Liver (tissue), 9 donors: Measurements from ENCODE around the gene RAB4A. TPM values are rescaled to one million over a fixed set of nuclear protein-coding genes. Genes with fewer than 3 reads are reported as not detected.
"Not testable (repeated sequence)": the region's sequence is repeated elsewhere in the genome, so short reads cannot be mapped to it uniquely, and the experiment has no call there.

Experiments used
- DNase-seq: peaks from one replicate; pipeline ENCODE4 v3.0.0-alpha.2; 2017; ENCODE audit warnings: low spot score
- H3K27ac ChIP-seq, 2 donors: one replicate each; pipeline ENCODE4 v1.7.0; 2013; ENCODE audit warnings: inconsistent platforms in 2 of 2, low read length in 2 of 2, control low read depth in 1 of 2, low read depth in 1 of 2, mild to moderate bottlenecking in 1 of 2
- H3K27me3 ChIP-seq, 4 donors: one replicate each; pipeline versions ENCODE4 v1.6.1 to v1.7.0; 2013; ENCODE audit warnings: low read length in 3 of 4, inconsistent platforms in 1 of 4, mild to moderate bottlenecking in 1 of 4, moderate library complexity in 1 of 4; ENCODE audit not compliant: control insufficient read depth in 4 of 4, insufficient read depth in 4 of 4
- H3K36me3 ChIP-seq, 4 donors: one replicate each; pipeline versions ENCODE4 v1.6.1 to v1.7.0; 2013; ENCODE audit warnings: low read length in 3 of 4, mild to moderate bottlenecking in 3 of 4, low read depth in 1 of 4, moderate library complexity in 1 of 4; ENCODE audit not compliant: control insufficient read depth in 4 of 4, insufficient read depth in 3 of 4
- H3K4me1 ChIP-seq, 4 donors: one replicate each; pipeline versions ENCODE4 v1.6.1 to v1.7.0; 2013; ENCODE audit warnings: low read length in 3 of 4, mild to moderate bottlenecking in 3 of 4, moderate library complexity in 1 of 4; ENCODE audit not compliant: control insufficient read depth in 4 of 4, insufficient read depth in 4 of 4
- H3K4me3 ChIP-seq, 3 donors: one replicate each; pipeline versions ENCODE4 v1.6.1 to v1.7.0; 2013; ENCODE audit warnings: low read length in 3 of 3, control low read depth in 1 of 3, low read depth in 1 of 3, mild to moderate bottlenecking in 1 of 3
- H3K9ac ChIP-seq, 2 donors: one replicate each; pipeline ENCODE4 v1.7.0; 2013; ENCODE audit warnings: low read length in 2 of 2, mild to moderate bottlenecking in 2 of 2, moderate library complexity in 2 of 2, control low read depth in 1 of 2, low read depth in 1 of 2
- H3K9me3 ChIP-seq, 4 donors: one replicate each; pipeline versions ENCODE4 v1.6.1 to v1.7.0; 2013; ENCODE audit warnings: low read length in 3 of 4; ENCODE audit not compliant: control insufficient read depth in 4 of 4
- EGR1 ChIP-seq, 2 donors: IDR thresholded peaks; 2 replicates each; pipeline ENCODE4 v1.6.1; 2016 to 2018; ENCODE audit warnings: antibody characterized with exemption in 2 of 2, low read depth in 2 of 2
- FOXA1 ChIP-seq: IDR thresholded peaks from 2 replicates; pipeline ENCODE4 v1.6.1; 2016; ENCODE audit warnings: antibody characterized with exemption
- FOXA2 ChIP-seq: IDR thresholded peaks from 2 replicates; pipeline ENCODE4 v1.6.1; 2016; ENCODE audit warnings: antibody characterized with exemption
- HNF4A ChIP-seq, 2 donors: conservative IDR thresholded peaks; 2 replicates each; pipeline ENCODE4 v1.6.1; 2016; ENCODE audit warnings: antibody characterized with exemption in 2 of 2, mild to moderate bottlenecking in 2 of 2
- TAF1 ChIP-seq: conservative IDR thresholded peaks from 2 replicates; pipeline ENCODE4 v1.6.1; 2016; ENCODE audit warnings: antibody characterized with exemption, mild to moderate bottlenecking
- YY1 ChIP-seq: IDR thresholded peaks from 2 replicates; pipeline ENCODE4 v1.6.1; 2016; ENCODE audit warnings: antibody characterized with exemption, mild to moderate bottlenecking
- WGBS: extraction: QIAGEN DNeasy Blood & Tissue Kit; methylation state at CpG from one replicate; pipeline ENCODE4 v1.1.7; 2013; 5-methylcytosine and 5-hydroxymethylcytosine counted together
- polyA plus RNA-seq, 2 donors: library from polyadenylated mRNA; stranded (reverse) in 1 of 2; unstranded in 1 of 2; fragments of 200-250 nt in 1 of 2; fragments of >200 nt in 1 of 2; fragmentation: Nextera tagmentation in 1 of 2; extraction: Ambion mirVana in 1 of 2; gene quantifications; one replicate each; pipeline versions ENCODE4 v1.2.1 to v1.2.3, GENCODE V29; 2013 to 2015
- total RNA-seq, 2 donors: library from RNA; depleted of rRNA; stranded (reverse); fragments of >200 nt; gene quantifications; one replicate each; pipeline ENCODE4 v1.2.3, GENCODE V29; 2014
- TF ChIP-seq, protein P1 (sequence below): fragments of 150-350 bp; IDR thresholded peaks from 2 replicates; pipeline ENCODE4 v1.5.1; 2017; ENCODE audit warnings: improper control_type of control experiment, low read depth, low read length; ENCODE audit not compliant: missing input control
- donor health status: healthy.
- donor health status: healthy.
- donor health status: healthy.
- donor health status: healthy.
- donor health status: healthy.

The RAB4A gene
- total and polyA plus RNA-seq, 4 donors = 16.5 to 51.9 (median 29.5) TPM

DNA sequence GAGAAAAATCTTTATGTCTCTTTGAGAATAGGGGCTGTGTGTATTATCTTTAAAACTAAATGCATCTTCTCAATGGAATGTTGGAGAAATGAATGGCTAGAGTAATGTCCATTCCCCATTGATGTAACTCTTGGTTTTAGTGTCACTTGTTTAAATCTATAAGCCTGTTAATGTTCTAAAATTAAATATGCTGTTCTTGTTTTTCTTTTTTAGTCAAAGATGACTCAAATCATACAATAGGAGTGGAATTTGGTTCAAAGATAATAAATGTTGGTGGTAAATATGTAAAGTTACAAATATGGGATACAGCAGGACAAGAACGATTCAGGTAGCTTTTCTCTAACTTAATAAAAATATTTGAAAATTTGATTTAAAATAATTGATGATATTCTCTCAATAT, 17.6 kb downstream of the RAB4A start:
- H3K4me3 ChIP-seq = no peak overlapping the region
- H3K4me1 ChIP-seq = peaks cover 0 to 18% (median 11%) of the 10 kb centered on the region in 4 donors
- no peak overlapping the region for H3K27ac ChIP-seq
- peaks cover 3 to 12% (median 11%) of the 10 kb centered on the region in 4 donors for H3K36me3 ChIP-seq
- 83% methylated on average over 1 of the region's 1 CpG for WGBS
- no peaks in the 10 kb centered on the region for H3K9me3 ChIP-seq
- no peak overlapping the region for H3K9ac ChIP-seq
- DNase-seq = no peak
- no peak for TF ChIP-seq EGR1 (IDR thresholded peaks at IDR 0.05; ENCODE audit: low read depth in 2 of 2)
- TF ChIP-seq TAF1 = no peak
- TF ChIP-seq FOXA2 = no peak
- no peaks in the 10 kb centered on the region for H3K27me3 ChIP-seq

DNA sequence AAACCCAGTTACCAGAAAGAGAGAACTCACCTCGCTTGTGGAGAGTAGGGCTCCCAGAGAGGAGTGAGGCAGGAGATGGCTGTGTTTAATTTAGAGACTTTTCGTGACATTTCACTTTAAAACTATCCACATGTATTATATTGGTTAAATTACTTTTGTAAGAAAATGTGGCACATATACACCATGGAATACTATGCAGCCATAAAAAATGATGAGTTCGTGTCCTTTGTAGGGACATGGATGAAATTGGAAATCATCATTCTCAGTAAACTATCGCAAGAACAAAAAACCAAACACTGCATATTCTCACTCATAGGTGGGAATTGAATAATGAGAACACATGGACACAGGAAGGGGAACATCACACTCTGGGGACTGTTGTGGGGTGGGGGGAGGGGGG, 20.8 kb downstream of the RAB4A start:
- 86% methylated on average over 4 of the region's 4 CpGs for WGBS
- H3K9me3 ChIP-seq, H3K27ac ChIP-seq, H3K27me3 ChIP-seq, H3K4me3 ChIP-seq, H3K4me1 ChIP-seq, H3K9ac ChIP-seq, DNase-seq: not testable (repeated sequence)
- H3K36me3 ChIP-seq = peaks cover 5 to 12% (median 11%) of the 10 kb centered on the region in 4 donors

DNA sequence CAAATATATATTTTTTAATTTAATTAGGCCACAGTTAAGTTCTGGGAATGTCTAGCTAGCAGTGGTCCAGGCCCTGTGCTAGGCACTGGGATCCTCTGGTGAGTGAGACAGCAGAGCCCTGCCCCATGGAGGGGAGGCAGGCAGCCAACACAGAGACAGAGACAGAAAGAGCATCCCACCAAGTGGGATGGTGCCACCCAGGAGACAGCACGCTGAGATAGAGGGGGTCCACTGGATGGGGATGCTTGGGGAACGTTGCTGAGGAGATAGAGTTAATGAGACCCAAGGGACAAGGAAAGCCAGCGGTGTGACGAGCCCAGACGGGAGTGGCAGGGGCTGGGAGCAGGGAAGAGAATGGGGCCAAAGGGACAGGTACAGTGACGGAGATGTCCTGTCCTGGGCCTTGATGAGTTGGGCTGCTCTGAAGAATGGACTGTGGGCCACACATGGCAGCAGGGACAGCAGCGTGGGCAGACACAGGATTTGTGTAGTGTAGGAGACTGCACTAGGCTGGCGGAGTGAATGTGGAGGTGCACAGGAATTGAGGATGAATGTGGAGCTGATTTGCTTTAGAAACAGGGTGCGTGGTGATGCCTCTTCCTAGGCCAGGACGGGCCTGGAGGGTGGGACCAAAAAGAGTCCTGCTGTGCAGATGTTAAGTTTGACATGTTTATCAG, 22.8 kb downstream of the RAB4A start:
- Histone ChIP-seq H3K9me3 (no peaks in the 10 kb centered on the region), H3K27ac (no peak overlapping the region), H3K9ac (no peak overlapping the region), H3K4me3 (no peak overlapping the region), H3K36me3 (peaks cover 5 to 12% (median 10%) of the 10 kb centered on the region in 4 donors), H3K27me3 (no peaks in the 10 kb centered on the region), H3K4me1 (peaks cover 0 to 12% (median 7%) of the 10 kb centered on the region in 4 donors)
- TF ChIP-seq YY1 = no peak
- no peak for DNase-seq
- WGBS = 98% methylated on average over 10 of the region's 10 CpGs

DNA sequence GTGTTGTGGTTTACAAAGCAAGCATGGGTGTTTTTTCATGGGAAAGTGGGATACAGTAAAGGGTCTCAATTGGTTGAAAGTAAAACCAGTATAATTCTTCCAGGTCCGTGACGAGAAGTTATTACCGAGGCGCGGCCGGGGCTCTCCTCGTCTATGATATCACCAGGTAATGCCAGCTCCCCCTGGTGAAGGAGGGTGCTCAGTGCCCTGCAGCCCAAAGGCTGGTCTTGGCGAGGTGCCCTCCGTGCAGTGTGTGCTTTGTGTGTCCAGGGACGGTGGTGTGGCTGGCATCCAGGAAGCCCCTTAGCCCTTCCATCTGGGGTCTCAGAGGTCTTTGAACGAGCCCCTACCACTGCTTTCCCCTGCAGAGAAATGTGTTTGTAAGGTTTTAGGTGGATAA, 24.8 kb downstream of the RAB4A start:
- WGBS = 74% methylated on average over 11 of the region's 11 CpGs
- no peaks in the 10 kb centered on the region for H3K9me3 ChIP-seq
- H3K4me1 ChIP-seq = peaks cover 0 to 22% (median 18%) of the 10 kb centered on the region in 4 donors
- no peaks in the 10 kb centered on the region for H3K27me3 ChIP-seq
- H3K36me3 ChIP-seq = peaks cover 5 to 24% (median 21%) of the 10 kb centered on the region in 4 donors
- TF ChIP-seq HNF4A (conservative IDR thresholded peaks at IDR 0.05) (no peak), FOXA1 (no peak)
- TF ChIP-seq, protein P1, sequence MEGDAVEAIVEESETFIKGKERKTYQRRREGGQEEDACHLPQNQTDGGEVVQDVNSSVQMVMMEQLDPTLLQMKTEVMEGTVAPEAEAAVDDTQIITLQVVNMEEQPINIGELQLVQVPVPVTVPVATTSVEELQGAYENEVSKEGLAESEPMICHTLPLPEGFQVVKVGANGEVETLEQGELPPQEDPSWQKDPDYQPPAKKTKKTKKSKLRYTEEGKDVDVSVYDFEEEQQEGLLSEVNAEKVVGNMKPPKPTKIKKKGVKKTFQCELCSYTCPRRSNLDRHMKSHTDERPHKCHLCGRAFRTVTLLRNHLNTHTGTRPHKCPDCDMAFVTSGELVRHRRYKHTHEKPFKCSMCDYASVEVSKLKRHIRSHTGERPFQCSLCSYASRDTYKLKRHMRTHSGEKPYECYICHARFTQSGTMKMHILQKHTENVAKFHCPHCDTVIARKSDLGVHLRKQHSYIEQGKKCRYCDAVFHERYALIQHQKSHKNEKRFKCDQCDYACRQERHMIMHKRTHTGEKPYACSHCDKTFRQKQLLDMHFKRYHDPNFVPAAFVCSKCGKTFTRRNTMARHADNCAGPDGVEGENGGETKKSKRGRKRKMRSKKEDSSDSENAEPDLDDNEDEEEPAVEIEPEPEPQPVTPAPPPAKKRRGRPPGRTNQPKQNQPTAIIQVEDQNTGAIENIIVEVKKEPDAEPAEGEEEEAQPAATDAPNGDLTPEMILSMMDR = no peak
- no peak for DNase-seq
- no peak overlapping the region for H3K4me3 ChIP-seq
- H3K27ac ChIP-seq = no peak overlapping the region
- no peak overlapping the region for H3K9ac ChIP-seq
